CD4-positive, alpha-beta memory T cell (primary cell): ENCODE measurements around the gene PCGF3. TPM values are rescaled to one million over a fixed set of nuclear protein-coding genes. Genes with fewer than 3 reads are reported as not detected.

Experiments
- CTCF ChIA-PET: fragments of 350-600 bp; sonication (Branson Sonifier 250); formaldehyde crosslinking; loops from one replicate; lab custom pipeline; 2021; ENCODE audit warnings: inconsistent platforms; ENCODE audit not compliant: partially characterized antibody; lab: Charles Lee
- POLR2A ChIA-PET: fragments of 350-600 bp; sonication (Branson Sonifier 250); formaldehyde crosslinking; loops from one replicate; lab custom pipeline; 2021; ENCODE audit not compliant: partially characterized antibody; lab: Charles Lee
- DNase-seq, 5 donors: peaks; one replicate each; pipeline versions ENCODE4 v3.0.0 to v3.0.0-alpha.2; 2020 to 2022; ENCODE audit warnings: mixed read lengths in 1 of 5
- H3K27ac ChIP-seq: one replicate; pipeline ENCODE4 v1.7.0; 2013; ENCODE audit warnings: low read depth, low read length
- H3K27me3 ChIP-seq: 2 replicates; pipeline ENCODE4 v1.7.0; 2013; ENCODE audit warnings: mild to moderate bottlenecking, low read length, moderate library complexity; ENCODE audit not compliant: insufficient read depth
- H3K36me3 ChIP-seq: 2 replicates; pipeline ENCODE4 v1.7.0; 2013; ENCODE audit warnings: mild to moderate bottlenecking, low read length, moderate library complexity; ENCODE audit not compliant: insufficient read depth
- H3K4me1 ChIP-seq: 2 replicates; pipeline ENCODE4 v1.7.0; 2013; ENCODE audit warnings: mild to moderate bottlenecking, low read length, moderate library complexity; ENCODE audit not compliant: insufficient read depth
- H3K4me3 ChIP-seq, 2 donors: one replicate each; pipeline ENCODE4 v1.7.0; 2013; ENCODE audit warnings: low read length in 2 of 2, mild to moderate bottlenecking in 1 of 2
- H3K9me3 ChIP-seq, 2 donors: one replicate each; pipeline ENCODE4 v1.7.0; 2013; ENCODE audit warnings: low read length in 2 of 2, control low read depth in 1 of 2; ENCODE audit not compliant: control insufficient read depth in 1 of 2
- H3K27ac Mint-ChIP-seq, 7 donors: one replicate each; pipeline ENCODE4 v1.8.0; 2020 to 2021; ENCODE audit warnings: mixed read lengths in 7 of 7, mild to moderate bottlenecking in 6 of 7, inconsistent platforms in 3 of 7, moderate library complexity in 3 of 7
- H3K27me3 Mint-ChIP-seq, 2 donors: one replicate each; pipeline ENCODE4 v1.8.0; 2020 to 2021; ENCODE audit warnings: mixed read lengths in 2 of 2
- H3K36me3 Mint-ChIP-seq, 2 donors: one replicate each; pipeline ENCODE4 v1.8.0; 2020 to 2021; ENCODE audit warnings: mixed read lengths in 2 of 2, inconsistent platforms in 1 of 2, mild to moderate bottlenecking in 1 of 2
- H3K4me1 Mint-ChIP-seq, 4 donors: one replicate each; pipeline ENCODE4 v1.8.0; 2020 to 2021; ENCODE audit warnings: mixed read lengths in 4 of 4, mild to moderate bottlenecking in 1 of 4
- H3K4me3 Mint-ChIP-seq, 8 donors: one replicate each; pipeline ENCODE4 v1.8.0; 2020 to 2021; ENCODE audit warnings: mixed read lengths in 8 of 8, mild to moderate bottlenecking in 7 of 8, moderate library complexity in 6 of 8, inconsistent platforms in 3 of 8
- H3K9me3 Mint-ChIP-seq, 8 donors: one replicate each; pipeline ENCODE4 v1.8.0; 2020 to 2021; ENCODE audit warnings: mixed read lengths in 8 of 8, mild to moderate bottlenecking in 5 of 8, inconsistent platforms in 3 of 8, moderate library complexity in 1 of 8
- intact Hi-C: fragments of 100-400 bp; cut with micrococcal nuclease; formaldehyde crosslinking; loops from one replicate; pipeline ENCODE4 v1.15.1; 2023
- polyA plus RNA-seq, 2 donors: library from polyadenylated mRNA; unstranded; fragments of 300-500 nt; fragmentation: Illumina TruSeq; gene quantifications; one replicate each; pipeline ENCODE4 v1.2.3, GENCODE V29; 2021
- total RNA-seq, 2 experiments: library from RNA; stranded (reverse); gene quantifications; one replicate each; pipeline ENCODE4 v1.2.3, GENCODE V29; 2021

Gene PCGF3
- total and polyA plus RNA-seq, 4 experiments from 2014 or later: 2.9 to 73.8 (median 35.6) TPM

- DNase-seq: no peak
- Mint-ChIP-seq H3K27me3 (no peaks in the 10 kb centered on the region), H3K36me3 (peaks cover 43 to 49% of the 10 kb centered on the region in 2 donors), H3K27ac (peak overlapping the region in 2 of 7 donors; percentile 46 to 70), H3K9me3 (peaks cover 0 to 5% (median 0%) of the 10 kb centered on the region in 8 donors), H3K4me1 (peaks cover 18 to 51% (median 34%) of the 10 kb centered on the region in 4 donors), H3K4me3 (no peak overlapping the region)
- intact Hi-C loops: no loop called here
- Histone ChIP-seq H3K27ac (no peak overlapping the region), H3K4me1 (peaks cover 13% of the 10 kb centered on the region), H3K4me3 (no peak overlapping the region), H3K36me3 (peaks cover 21% of the 10 kb centered on the region), H3K9me3 (no peaks in the 10 kb centered on the region), H3K27me3 (no peaks in the 10 kb centered on the region)
- ChIA-PET CTCF (interaction anchor here (1.0 kb wide), 1 partner anchor 13 kb away, joined by 3 read pairs; no protein-coding TSS in a partner anchor), POLR2A (interaction anchor here (1.1 to 1.5 kb wide), 2 partner anchors 14 to 15 kb away, joined by 3 to 8 read pairs; no protein-coding TSS in a partner anchor)
Observed at GRCh38 chr4:766559-767283, 61.1 kb downstream of the PCGF3 start.

- CTCF ChIA-PET: interaction anchor here (1.0 to 1.7 kb wide), 2 partner anchors 9 to 25 kb away, joined by 3 to 9 read pairs; no protein-coding TSS in a partner anchor
- no peak overlapping the region for H3K27ac Mint-ChIP-seq
- peaks cover 43 to 45% of the 10 kb centered on the region in 2 donors for H3K36me3 Mint-ChIP-seq
- Histone ChIP-seq H3K36me3 (peaks cover 19% of the 10 kb centered on the region), H3K27ac (no peak overlapping the region), H3K9me3 (no peaks in the 10 kb centered on the region), H3K4me3 (no peak overlapping the region), H3K27me3 (no peaks in the 10 kb centered on the region), H3K4me1 (peaks cover 8% of the 10 kb centered on the region)
- POLR2A ChIA-PET: interaction anchor here (1.5 kb wide), 1 partner anchor 14 kb away, joined by 8 read pairs; no protein-coding TSS in a partner anchor
- peaks cover 13 to 47% (median 30%) of the 10 kb centered on the region in 4 donors for H3K4me1 Mint-ChIP-seq
- no peak overlapping the region for H3K4me3 Mint-ChIP-seq
- H3K27me3 Mint-ChIP-seq: no peaks in the 10 kb centered on the region
- H3K9me3 Mint-ChIP-seq: peaks cover 0 to 5% (median 0%) of the 10 kb centered on the region in 8 donors
- intact Hi-C loops: no loop called here
- DNase-seq: no peak
Observed at GRCh38 chr4:768076-768475, 62.4 kb downstream of the PCGF3 start.

GRCh38 chr4:768995-769394, 63.4 kb downstream of the PCGF3 start:
- no peak overlapping the region for H3K4me3 ChIP-seq
- H3K9me3 ChIP-seq: no peaks in the 10 kb centered on the region
- no peaks in the 10 kb centered on the region for H3K27me3 ChIP-seq
- Mint-ChIP-seq H3K9me3 (peaks cover 0 to 5% (median 0%) of the 10 kb centered on the region in 8 donors), H3K36me3 (peaks cover 39 to 45% of the 10 kb centered on the region in 2 donors), H3K27ac (no peak overlapping the region), H3K27me3 (no peaks in the 10 kb centered on the region), H3K4me3 (no peak overlapping the region), H3K4me1 (peaks cover 12 to 48% (median 25%) of the 10 kb centered on the region in 4 donors)
- ChIA-PET POLR2A (no interaction called here), CTCF (interaction anchor here (1.7 kb wide), 1 partner anchor 26 kb away, joined by 9 read pairs; no protein-coding TSS in a partner anchor)
- H3K27ac ChIP-seq: no peak overlapping the region
- H3K4me1 ChIP-seq: peaks cover 8% of the 10 kb centered on the region
- peaks cover 19% of the 10 kb centered on the region for H3K36me3 ChIP-seq
- intact Hi-C loops: no loop called here
- no peak for DNase-seq

GRCh38 chr4:769511-769910, 63.9 kb downstream of the PCGF3 start:
- Mint-ChIP-seq H3K9me3 (peaks cover 0 to 5% (median 0%) of the 10 kb centered on the region in 8 donors), H3K27ac (peak overlapping the region in 2 of 7 donors; percentile 15 to 35), H3K4me3 (no peak overlapping the region), H3K36me3 (peaks cover 44 to 50% of the 10 kb centered on the region in 2 donors), H3K4me1 (peaks cover 16 to 52% (median 30%) of the 10 kb centered on the region in 4 donors), H3K27me3 (no peaks in the 10 kb centered on the region)
- no peaks in the 10 kb centered on the region for H3K27me3 ChIP-seq
- H3K9me3 ChIP-seq: no peaks in the 10 kb centered on the region
- H3K4me1 ChIP-seq: peaks cover 12% of the 10 kb centered on the region
- H3K4me3 ChIP-seq: no peak overlapping the region
- DNase-seq: no peak
- H3K27ac ChIP-seq: no peak overlapping the region
- H3K36me3 ChIP-seq: peaks cover 19% of the 10 kb centered on the region
- CTCF ChIA-PET: interaction anchor here (1.3 kb wide), 1 partner anchor 27 kb away, joined by 3 read pairs; no protein-coding TSS in a partner anchor
- POLR2A ChIA-PET: no interaction called here
- intact Hi-C loops: no loop called here

GRCh38 chr4:770022-770421, 64.4 kb downstream of the PCGF3 start:
- no peak overlapping the region for H3K27ac ChIP-seq
- intact Hi-C loops: no loop called here
- H3K4me3 ChIP-seq: no peak overlapping the region
- Mint-ChIP-seq H3K9me3 (peaks cover 0 to 5% (median 0%) of the 10 kb centered on the region in 8 donors), H3K27me3 (no peaks in the 10 kb centered on the region), H3K4me1 (peaks cover 18 to 52% (median 34%) of the 10 kb centered on the region in 4 donors), H3K27ac (no peak overlapping the region), H3K36me3 (peaks cover 45 to 52% of the 10 kb centered on the region in 2 donors), H3K4me3 (no peak overlapping the region)
- ChIA-PET CTCF (interaction anchor here (1.3 kb wide), 1 partner anchor 27 kb away, joined by 3 read pairs; no protein-coding TSS in a partner anchor), POLR2A (no interaction called here)
- peaks cover 17% of the 10 kb centered on the region for H3K4me1 ChIP-seq
- H3K36me3 ChIP-seq: peaks cover 19% of the 10 kb centered on the region
- DNase-seq: no peak
- H3K9me3 ChIP-seq: no peaks in the 10 kb centered on the region
- H3K27me3 ChIP-seq: no peaks in the 10 kb centered on the region

- H3K4me3 ChIP-seq: no peak overlapping the region
- DNase-seq: no peak
- peak overlapping the region in 3 of 7 donors; percentile 17 to 70 (median 47) for H3K27ac Mint-ChIP-seq
- H3K27ac ChIP-seq: no peak overlapping the region
- H3K4me1 ChIP-seq: peaks cover 31% of the 10 kb centered on the region
- H3K4me1 Mint-ChIP-seq: peaks cover 24 to 59% (median 44%) of the 10 kb centered on the region in 4 donors
- peaks cover 0 to 5% (median 0%) of the 10 kb centered on the region in 8 donors for H3K9me3 Mint-ChIP-seq
- ChIA-PET CTCF (interaction anchor here (0.6 kb wide), 1 partner anchor 158 kb away, joined by 3 read pairs; no protein-coding TSS in a partner anchor), POLR2A (interaction anchor here (0.9 kb wide), 1 partner anchor 10 kb away, joined by 5 read pairs; no protein-coding TSS in a partner anchor)
- H3K27me3 Mint-ChIP-seq: no peaks in the 10 kb centered on the region
- intact Hi-C loops: no loop called here
- H3K9me3 ChIP-seq: no peaks in the 10 kb centered on the region
- no peaks in the 10 kb centered on the region for H3K27me3 ChIP-seq
- peaks cover 19% of the 10 kb centered on the region for H3K36me3 ChIP-seq
- peaks cover 41 to 55% of the 10 kb centered on the region in 2 donors for H3K36me3 Mint-ChIP-seq
- H3K4me3 Mint-ChIP-seq: no peak overlapping the region
Observed at GRCh38 chr4:771464-771863, 65.8 kb downstream of the PCGF3 start.

GRCh38 chr4:772118-772517, 66.5 kb downstream of the PCGF3 start:
- Mint-ChIP-seq H3K27me3 (no peaks in the 10 kb centered on the region), H3K9me3 (peaks cover 0 to 2% (median 0%) of the 10 kb centered on the region in 8 donors), H3K36me3 (peaks cover 47 to 54% of the 10 kb centered on the region in 2 donors), H3K4me1 (peaks cover 27 to 65% (median 50%) of the 10 kb centered on the region in 4 donors), H3K4me3 (no peak overlapping the region), H3K27ac (peak overlapping the region in 3 of 7 donors; percentile 17 to 70 (median 31))
- Histone ChIP-seq H3K36me3 (peaks cover 19% of the 10 kb centered on the region), H3K9me3 (no peaks in the 10 kb centered on the region), H3K4me1 (peaks cover 37% of the 10 kb centered on the region), H3K27ac (no peak overlapping the region), H3K4me3 (no peak overlapping the region), H3K27me3 (no peaks in the 10 kb centered on the region)
- no peak for DNase-seq
- intact Hi-C loops: no loop called here
- CTCF ChIA-PET: no interaction called here
- POLR2A ChIA-PET: interaction anchor here (0.9 kb wide), 1 partner anchor 9 kb away, joined by 5 read pairs; no protein-coding TSS in a partner anchor
